Measurements from ENCODE around the gene UHRF1.

- TF ChIP-seq REST (IDR thresholded peaks at IDR 0.05; ENCODE audit: borderline replicate concordance in 1 of 2, low read depth in 1 of 2, low read length in 2 of 2), result no peak
- TF ChIP-seq SMC3 (IDR thresholded peaks at IDR 0.05; ENCODE audit: low read length), result no peak
- no peak for TF ChIP-seq CTCF (CRISPR knock-in tag; IDR thresholded peaks at IDR 0.05)
Measured at GRCh38 chr19:4896372-4896771, 12.9 kb upstream of the UHRF1 start.
